HUES6 (cell line): ENCODE data around the gene UAP1L1.
A peak's percentile ranks its signal among the peaks of the same experiment; 100 is the strongest.
"Not testable (repeated sequence)": the region's sequence is repeated elsewhere in the genome, so short reads cannot be mapped to it uniquely, and the experiment has no call there.

ENCODE experiments used
- H3K27ac ChIP-seq: 2 replicates; pipeline ENCODE4 v1.7.0; 2013; ENCODE audit warnings: low read depth, mild to moderate bottlenecking, low read length, inconsistent platforms
- H3K27me3 ChIP-seq: 2 replicates; pipeline ENCODE4 v1.6.1; 2013; ENCODE audit warnings: low read length; ENCODE audit not compliant: control insufficient read depth, insufficient read depth
- H3K36me3 ChIP-seq: 2 replicates; pipeline ENCODE4 v1.6.1; 2013; ENCODE audit warnings: low read length; ENCODE audit not compliant: control insufficient read depth, insufficient read depth
- H3K4me1 ChIP-seq: 2 replicates; pipeline ENCODE4 v1.6.1; 2013; ENCODE audit warnings: low read length; ENCODE audit not compliant: control insufficient read depth, insufficient read depth
- H3K4me3 ChIP-seq: 2 replicates; pipeline ENCODE4 v1.5.1; 2013; ENCODE audit warnings: low read depth, low read length
- H3K9ac ChIP-seq: one replicate; pipeline ENCODE4 v1.6.1; 2013; ENCODE audit warnings: mild to moderate bottlenecking, low read length
- H3K9me3 ChIP-seq: 2 replicates; pipeline ENCODE4 v1.6.1; 2013; ENCODE audit warnings: low read depth, low read length; ENCODE audit not compliant: control insufficient read depth, insufficient read depth

Gene UAP1L1

DNA sequence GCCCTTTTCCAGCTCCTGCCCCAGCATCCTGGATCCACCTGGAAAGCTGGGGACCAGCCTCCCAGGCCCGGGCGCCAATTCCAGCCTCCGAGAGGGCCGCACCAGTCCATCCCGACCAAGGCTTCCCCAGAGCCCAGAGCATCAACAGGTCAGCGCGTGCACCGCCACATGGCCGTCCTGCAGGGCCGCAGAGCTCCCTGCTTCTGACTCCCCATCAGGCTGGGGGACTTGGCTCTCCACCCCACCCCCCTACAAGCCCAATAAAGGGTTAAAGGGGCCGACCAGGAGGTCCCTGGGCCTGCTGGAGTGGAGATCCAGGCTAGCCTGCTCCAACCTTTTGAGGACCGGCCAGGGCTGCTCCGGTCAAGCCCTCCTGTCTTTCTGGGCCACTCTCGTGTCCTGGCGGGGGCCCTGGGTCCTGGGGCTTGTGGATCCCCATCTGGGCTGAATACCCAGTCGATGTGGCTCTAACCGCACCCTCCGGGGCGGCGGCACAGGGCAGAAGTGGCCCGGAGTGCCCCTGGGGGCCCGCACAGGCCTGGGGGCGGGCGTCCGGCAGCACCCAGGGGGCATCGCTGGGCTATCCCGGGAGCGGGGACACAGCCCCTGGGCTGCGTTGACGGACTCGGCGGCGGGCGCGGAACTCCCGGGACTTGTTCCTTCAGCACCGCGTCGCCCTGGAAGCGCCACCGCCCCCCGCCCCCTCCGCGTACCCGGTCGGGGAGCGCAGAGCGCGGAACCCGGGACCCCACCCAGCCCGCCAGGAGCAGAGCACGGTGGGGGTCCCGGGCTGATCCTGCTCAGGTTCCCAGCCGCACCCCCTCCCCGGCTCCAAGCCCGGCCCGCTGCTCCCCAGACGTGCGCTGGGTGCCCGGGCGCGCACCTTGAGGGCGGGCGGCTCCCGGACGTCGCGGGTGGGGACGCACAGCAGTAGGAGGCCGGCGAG, 24.0 kb upstream of the UAP1L1 start:
- peaks cover 77% of the 10 kb centered on the region for H3K27me3 ChIP-seq
- H3K4me1 ChIP-seq, result peaks cover 23% of the 10 kb centered on the region
- no peaks in the 10 kb centered on the region for H3K9me3 ChIP-seq
- H3K36me3 ChIP-seq, result no peaks in the 10 kb centered on the region
- H3K9ac ChIP-seq, result no peak overlapping the region
- no peak overlapping the region for H3K27ac ChIP-seq
- H3K4me3 ChIP-seq, result peak overlapping the region; percentile 62

- Histone ChIP-seq H3K9ac (no peak within 1 kb of the TSS), H3K27me3 (peaks cover 75% of the 10 kb centered on the region), H3K4me3 (peak within 1 kb of the TSS; percentile 62)
Observed at GRCh38 chr9:137053944-137054931, 23.1 kb upstream of the UAP1L1 start, which contains the start of gene ENTPD2. TSS of gene ENTPD2 (minus strand) at chr9:137054061. CDS start at chr9:137053997, 64 bp downstream.

DNA sequence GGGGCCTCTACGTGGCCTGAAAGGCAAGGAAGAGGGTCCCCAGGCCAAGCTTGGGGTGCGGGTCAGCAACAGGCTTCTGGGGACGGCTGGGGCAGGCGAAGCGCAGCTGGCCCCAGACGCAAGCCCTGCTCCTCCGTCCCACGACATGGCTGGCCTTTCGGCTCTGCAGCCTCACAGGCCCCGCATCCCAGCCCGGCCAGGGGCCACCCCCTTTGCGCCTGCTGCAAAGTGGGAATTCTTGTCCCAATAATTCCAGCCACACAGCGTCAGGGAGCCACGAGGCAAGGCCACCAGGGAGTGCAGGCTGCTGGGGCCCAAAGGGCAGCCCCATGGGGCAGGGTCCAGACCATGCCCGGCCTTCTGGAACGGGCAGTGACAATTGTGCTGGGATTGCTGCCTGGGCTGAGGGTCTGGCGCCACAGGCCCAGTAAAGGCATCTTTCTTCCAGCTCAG, 22.4 kb upstream of the UAP1L1 start:
- Histone ChIP-seq H3K27ac (no peak overlapping the region), H3K36me3 (no peaks in the 10 kb centered on the region), H3K9ac (no peak overlapping the region), H3K4me1 (peaks cover 17% of the 10 kb centered on the region), H3K4me3 (peak overlapping the region; percentile 62; the same call in 1 of the 2 replicates), H3K27me3 (peaks cover 68% of the 10 kb centered on the region), H3K9me3 (no peaks in the 10 kb centered on the region)

More at GRCh38 chr9:137053944-137054931, 23.1 kb upstream of the UAP1L1 start, which contains the start of gene ENTPD2:
- H3K9me3 ChIP-seq, result no peaks in the 10 kb centered on the region
- H3K27ac ChIP-seq, result no peak within 1 kb of the TSS
- H3K4me1 ChIP-seq, result peaks cover 19% of the 10 kb centered on the region
- H3K36me3 ChIP-seq, result no peaks in the 10 kb centered on the region

GRCh38 chr9:137055385-137056364, 21.6 kb upstream of the UAP1L1 start:
- H3K4me1 ChIP-seq, result peaks cover 17% of the 10 kb centered on the region

GRCh38 chr9:137056739-137057415, 20.4 kb upstream of the UAP1L1 start:
- Histone ChIP-seq H3K27ac (no peak overlapping the region), H3K36me3 (no peaks in the 10 kb centered on the region), H3K4me1 (peaks cover 17% of the 10 kb centered on the region), H3K9ac (no peak overlapping the region), H3K4me3 (no peak overlapping the region), H3K27me3 (peaks cover 48% of the 10 kb centered on the region), H3K9me3 (no peaks in the 10 kb centered on the region)

More at GRCh38 chr9:137055385-137056364, 21.6 kb upstream of the UAP1L1 start:
- no peak overlapping the region for H3K9ac ChIP-seq
- no peak overlapping the region for H3K27ac ChIP-seq
- H3K36me3 ChIP-seq, result no peaks in the 10 kb centered on the region
- no peak overlapping the region for H3K4me3 ChIP-seq
- H3K27me3 ChIP-seq, result peaks cover 60% of the 10 kb centered on the region
- H3K9me3 ChIP-seq, result no peaks in the 10 kb centered on the region

- H3K27ac ChIP-seq, result no peak overlapping the region
- H3K9ac ChIP-seq, result no peak overlapping the region
- no peaks in the 10 kb centered on the region for H3K9me3 ChIP-seq
- H3K36me3 ChIP-seq, result no peaks in the 10 kb centered on the region
- H3K4me1 ChIP-seq, result peaks cover 17% of the 10 kb centered on the region
- H3K4me3 ChIP-seq, result no peak overlapping the region
- peaks cover 42% of the 10 kb centered on the region for H3K27me3 ChIP-seq
Observed at GRCh38 chr9:137057545-137057944, 19.8 kb upstream of the UAP1L1 start.

DNA sequence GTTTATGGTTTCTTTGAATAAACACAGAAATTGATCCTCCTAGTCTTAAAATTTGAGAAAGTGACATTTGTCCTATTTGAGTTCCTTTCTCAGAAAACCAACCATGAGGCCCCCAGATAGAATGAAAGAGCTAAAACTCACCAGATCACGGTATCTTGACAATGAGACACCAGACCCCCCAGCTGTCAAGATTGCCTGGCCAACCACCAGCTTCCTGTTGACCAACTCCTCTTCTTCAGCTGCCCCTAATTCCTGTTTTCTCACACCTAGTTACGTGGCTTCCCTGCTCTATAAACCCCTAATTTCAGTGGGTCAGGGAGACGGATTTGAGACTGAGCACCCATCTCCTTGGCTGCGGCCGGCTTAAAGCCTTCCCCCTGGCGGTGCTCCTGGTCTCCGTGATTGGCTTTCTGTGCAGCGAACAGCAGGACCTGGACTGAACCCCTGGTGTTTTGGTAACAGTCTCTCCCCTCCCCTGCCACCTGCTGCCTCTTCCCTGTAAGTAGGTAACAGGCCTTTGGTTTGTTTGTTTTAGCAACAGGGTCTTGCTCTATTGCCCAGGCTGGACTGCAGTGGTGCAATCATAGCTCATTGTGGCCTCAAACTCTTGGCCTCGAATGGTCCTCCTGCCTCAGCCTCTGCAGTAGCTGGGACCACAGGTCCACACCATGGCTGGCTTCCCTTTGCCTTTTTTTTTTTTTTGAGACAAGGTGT, 18.6 kb upstream of the UAP1L1 start:
- H3K9ac ChIP-seq, result no peak overlapping the region
- H3K4me3 ChIP-seq, result no peak overlapping the region
- H3K27me3 ChIP-seq, result peaks cover 30% of the 10 kb centered on the region
- peaks cover 18% of the 10 kb centered on the region for H3K4me1 ChIP-seq
- H3K36me3 ChIP-seq, result no peaks in the 10 kb centered on the region
- H3K27ac ChIP-seq, result no peak overlapping the region
- H3K9me3 ChIP-seq, result no peaks in the 10 kb centered on the region

- Histone ChIP-seq H3K4me3 (no peak overlapping the region), H3K27me3 (peaks cover 6% of the 10 kb centered on the region; the same call in 1 of the 2 replicates), H3K36me3 (peaks cover 23% of the 10 kb centered on the region), H3K27ac (no peak overlapping the region), H3K9ac (no peak overlapping the region), H3K9me3 (no peaks in the 10 kb centered on the region), H3K4me1 (peaks cover 3% of the 10 kb centered on the region; the same call in 1 of the 2 replicates)
Observed at GRCh38 chr9:137062384-137062783, 14.9 kb upstream of the UAP1L1 start.

- peaks cover 23% of the 10 kb centered on the region for H3K36me3 ChIP-seq
- H3K27ac ChIP-seq, H3K27me3 ChIP-seq, H3K9ac ChIP-seq, H3K9me3 ChIP-seq, H3K4me1 ChIP-seq, H3K4me3 ChIP-seq: not testable (repeated sequence)
Observed at GRCh38 chr9:137062798-137063197, 14.5 kb upstream of the UAP1L1 start.
